Heart right ventricle (tissue), 16 donors: ENCODE data around the gene HIVEP3. TPM values are rescaled to one million over a fixed set of nuclear protein-coding genes. Genes with fewer than 3 reads are reported as not detected.
A peak's percentile ranks its signal among the peaks of the same experiment; 100 is the strongest.

Experiments
- ATAC-seq, 8 donors: fragments of 200-7000 bp; cut with Tn5 transposase; one replicate each; pipeline ENCODE4 v1.9.1; 2020; ENCODE audit warnings: mild to moderate bottlenecking in 8 of 8, moderate library complexity in 8 of 8, moderate number of reproducible peaks in 1 of 8
- DNase-seq, 2 donors: peaks; one replicate each; pipeline ENCODE4 v3.0.0-alpha.2; 2020
- H3K27ac ChIP-seq, 10 donors: fragments of 200-600 bp; sonication (generic) in 2 of 10; one replicate each; pipeline versions ENCODE4 v1.5.0 to v1.8.0; 2020 to 2022; ENCODE audit warnings: mild to moderate bottlenecking in 3 of 10
- H3K27me3 ChIP-seq, 7 donors: fragments of 200-600 bp; one replicate each; pipeline ENCODE4 v1.8.0; 2021 to 2022; ENCODE audit warnings: mild to moderate bottlenecking in 2 of 7
- H3K36me3 ChIP-seq, 9 donors: fragments of 200-600 bp; sonication (generic) in 1 of 9; one replicate each; pipeline versions ENCODE4 v1.5.0 to v1.8.0; 2020 to 2022; ENCODE audit warnings: mild to moderate bottlenecking in 2 of 9
- H3K4me1 ChIP-seq, 9 donors: fragments of 200-600 bp; sonication (generic) in 1 of 9; one replicate each; pipeline versions ENCODE4 v1.5.0 to v1.8.0; 2020 to 2022; ENCODE audit warnings: mild to moderate bottlenecking in 4 of 9
- H3K4me3 ChIP-seq, 10 donors: fragments of 200-600 bp; sonication (generic) in 2 of 10; one replicate each; pipeline versions ENCODE4 v1.5.0 to v1.8.0; 2020 to 2022; ENCODE audit warnings: mild to moderate bottlenecking in 7 of 10, moderate library complexity in 2 of 10
- H3K9me3 ChIP-seq, 11 donors: fragments of 200-600 bp in 10 of 11; sonication (generic) in 2 of 11; one replicate each; pipeline versions ENCODE4 v1.5.0 to v1.8.0; 2013 to 2022; ENCODE audit warnings: mild to moderate bottlenecking in 2 of 11, control low read depth in 1 of 11, moderate library complexity in 1 of 11
- CTCF ChIP-seq, 9 donors: fragments of 200-600 bp; sonication (generic) in 2 of 9; IDR thresholded peaks; one replicate each; pipeline versions ENCODE4 v1.5.0 to v1.8.0; 2021 to 2022; ENCODE audit warnings: antibody characterized with exemption in 9 of 9, mild to moderate bottlenecking in 5 of 9, moderate library complexity in 1 of 9
- WGBS, 2 donors: extraction: QIAGEN DNeasy Blood & Tissue Kit; methylation state at CpG; one replicate each; pipeline ENCODE4 v1.1.7; 2013; ENCODE audit warnings: inconsistent platforms in 1 of 2; 5-methylcytosine and 5-hydroxymethylcytosine counted together
- intact Hi-C, 10 donors: fragments of 100-400 bp; cut with DNase I; formaldehyde crosslinking; loops; one replicate each; pipeline versions ENCODE4 v1.11.1 to v1.14.2; 2022
- polyA plus RNA-seq, 2 donors: library from polyadenylated mRNA; stranded (reverse); fragments of 200-250 nt; gene quantifications; one replicate each; pipeline ENCODE4 v1.2.3, GENCODE V29; 2013
- total RNA-seq, 10 donors: library from RNA; stranded (reverse); fragmentation: NEBNext Ultra II Directional in 3 of 10; extraction: Animal tissue kit (Norgen Biotek cat#: 25700) in 3 of 10; gene quantifications; one replicate each; pipeline versions ENCODE4 v1.2.1 to v1.2.4, GENCODE V29; 2021 to 2023
- donor health status: Arrhythmogenic right ventricular cardiomyopathy.
- donor health status: ischemic (EF 13 %, LVEDD 7.1; RV severe dilation, severe dysfunction).
- donor health status: healthy with polysubstance abuse.
- donor health status: DM: no; HTN: yes; CAD: no.
- donor health status: DM: no; HTN: no; CAD: no.
- donor health status: ischemic (EF 25% LVEDD 6.9; RV normal size, moderate dysfunction).
- donor health status: ischemic (EF 25% LVEDD 5.7; RV mildly dilated, moderate dysfunction).
- donor health status: healthy.
- donor health status: DM: yes; HTN: yes; CAD: no.
- donor health status: Ischemic cardiomyopathy.
- donor health status: ischemic (EF 35%, LVEDD 5.7; RV mildly dilated, moderate dysfunction).
- donor health status: nonischemic (EF 11% LVEDD 7.7; RV severe dilation, severe dysfunction).
- donor health status: DM: yes; HTN: yes; CAD: no.
- donor health status: PGD.
- donor health status: ischemic (EF 29% LVEDD 5.4; RV normal size, mild dysfunction).
- donor health status: nonischemic (EF 23%, LVEDD 6.1; RV moderate dilation, normal function).

Gene HIVEP3
- total and polyA plus RNA-seq, 12 donors: 2.6 to 7.5 (median 5.2) TPM

- no peak for TF ChIP-seq CTCF (IDR thresholded peaks at IDR 0.05)
- Histone ChIP-seq H3K36me3 (no peaks in the 10 kb centered on the region), H3K9me3 (no peaks in the 10 kb centered on the region), H3K27ac (peak overlapping the region in 3 of 10 donors; percentile 65 to 72 (median 72)), H3K4me3 (no peak overlapping the region), H3K4me1 (peaks cover 10 to 40% (median 27%) of the 10 kb centered on the region in 9 donors), H3K27me3 (no peaks in the 10 kb centered on the region)
- no peak for DNase-seq
- intact Hi-C loops: no loop called here
- WGBS, 2 donors: 71 to 75% methylated on average over 6 of the region's 6 CpGs
- ATAC-seq: peak in 1 of 8 donors; percentile 12
Observed at GRCh38 chr1:41874151-41874719, 44.5 kb downstream of the HIVEP3 start.

- no peaks in the 10 kb centered on the region for H3K27me3 ChIP-seq
- DNase-seq: no peak
- WGBS, 2 donors: 83 to 96% methylated on average over 4 of the region's 4 CpGs
- no peak overlapping the region for H3K4me3 ChIP-seq
- no peak for ATAC-seq
- H3K4me1 ChIP-seq: peaks cover 6 to 29% (median 19%) of the 10 kb centered on the region in 9 donors
- no peaks in the 10 kb centered on the region for H3K9me3 ChIP-seq
- no peaks in the 10 kb centered on the region for H3K36me3 ChIP-seq
- no peak for TF ChIP-seq CTCF (IDR thresholded peaks at IDR 0.05)
- H3K27ac ChIP-seq: no peak overlapping the region
- intact Hi-C loops: no loop called here
Observed at GRCh38 chr1:41872074-41872473, 46.6 kb downstream of the HIVEP3 start.

- H3K27me3 ChIP-seq: no peaks in the 10 kb centered on the region
- ATAC-seq (peak in 1 of 8 donors; percentile 12), DNase-seq (no peak)
- H3K4me3 ChIP-seq: no peak overlapping the region
- no peak overlapping the region for H3K27ac ChIP-seq
- no peaks in the 10 kb centered on the region for H3K36me3 ChIP-seq
- intact Hi-C loops: no loop called here
- peaks cover under 1 to 23% (median 7%) of the 10 kb centered on the region in 9 donors for H3K4me1 ChIP-seq
- no peaks in the 10 kb centered on the region for H3K9me3 ChIP-seq
- no peak for TF ChIP-seq CTCF (IDR thresholded peaks at IDR 0.05)
- 66 to 68% methylated on average over 7 of the region's 7 CpGs for WGBS, 2 donors
Observed at GRCh38 chr1:41870076-41870562, 48.6 kb downstream of the HIVEP3 start.

GRCh38 chr1:41868241-41868998 lies 50.3 kb downstream of the HIVEP3 start:
- ATAC-seq (no peak), DNase-seq (no peak)
- TF ChIP-seq CTCF (IDR thresholded peaks at IDR 0.05): peak in 1 of 9 donors; percentile 32
- WGBS, 2 donors: 94 to 96% methylated on average over 6 of the region's 6 CpGs
- Histone ChIP-seq H3K4me1 (peaks cover 0 to 14% (median 7%) of the 10 kb centered on the region in 9 donors), H3K9me3 (no peaks in the 10 kb centered on the region), H3K27me3 (no peaks in the 10 kb centered on the region), H3K27ac (no peak overlapping the region), H3K4me3 (no peak overlapping the region), H3K36me3 (no peaks in the 10 kb centered on the region)
- intact Hi-C loops: no loop called here
